Erythroblast (primary cell): Measurements from ENCODE around the gene WNT8A.

Experiments
- GATA1 ChIP-seq: IDR thresholded peaks from 2 replicates; pipeline ENCODE4 v1.6.1; 2011; ENCODE audit warnings: low read depth, mild to moderate bottlenecking, control low read depth, low read length, moderate library complexity
- POLR2A ChIP-seq: IDR thresholded peaks from 2 replicates; pipeline ENCODE4 v1.6.1; 2011; ENCODE audit warnings: mild to moderate bottlenecking, low read length

DNA sequence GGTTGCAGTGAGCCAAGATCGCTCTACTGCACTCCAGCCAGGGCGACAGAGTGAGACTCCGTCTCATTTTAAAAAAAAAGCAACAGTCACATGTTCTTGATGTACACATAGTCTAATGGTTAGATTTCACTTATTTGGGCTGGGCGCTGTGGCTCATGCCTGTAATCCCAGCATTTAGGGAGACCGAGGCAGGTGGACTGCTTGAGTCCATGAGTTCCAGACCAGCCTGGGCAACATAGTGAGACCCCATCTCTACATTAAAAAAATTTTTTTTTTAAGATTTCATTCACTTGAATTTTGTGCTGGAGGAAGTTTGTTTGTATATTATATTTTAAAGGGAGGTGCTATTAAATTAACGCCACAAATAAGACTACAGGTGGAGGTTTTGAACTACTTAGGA is 21.9 kb downstream of the WNT8A start:
- no peak for TF ChIP-seq POLR2A
- TF ChIP-seq GATA1 = no peak
